ENCODE results near the gene ZNF76.

DNA sequence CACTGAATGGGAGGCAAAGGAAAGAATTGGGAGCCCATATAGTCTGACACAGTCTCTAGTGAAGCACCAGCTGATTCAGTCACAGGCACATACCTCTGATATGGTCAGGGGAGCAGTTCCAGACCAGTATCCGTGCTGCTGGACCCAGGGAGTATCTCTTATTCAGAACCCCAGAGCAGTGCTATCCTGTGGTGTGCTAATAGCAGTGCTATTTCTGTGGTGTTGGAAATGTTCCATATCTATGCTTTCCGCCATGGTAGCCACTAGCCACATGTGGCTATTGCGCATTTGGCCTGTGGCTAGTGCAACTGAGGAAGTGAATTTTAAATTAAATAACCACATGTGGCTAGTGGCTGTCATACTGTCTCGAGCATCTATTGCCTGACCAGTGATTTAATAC lies 34.8 kb upstream of the ZNF76 start:
- TF ChIP-seq CREB1 (IDR thresholded peaks at IDR 0.05; ENCODE audit: low read depth) (no peak), FOXM1 (IDR thresholded peaks at IDR 0.05; ENCODE audit: borderline replicate concordance, low read depth) (no peak), TCF12 (IDR thresholded peaks at IDR 0.05; ENCODE audit: low read depth) (no peak), RAD21 (IDR thresholded peaks at IDR 0.05; ENCODE audit: low read depth) (no peak), TAF1 (IDR thresholded peaks at IDR 0.05; ENCODE audit: low read depth) (no peak), NFIC (IDR thresholded peaks at IDR 0.05) (no peak), EP300 (IDR thresholded peaks at IDR 0.05; ENCODE audit: borderline replicate concordance) (no peak)
- TF ChIP-seq, protein P1, sequence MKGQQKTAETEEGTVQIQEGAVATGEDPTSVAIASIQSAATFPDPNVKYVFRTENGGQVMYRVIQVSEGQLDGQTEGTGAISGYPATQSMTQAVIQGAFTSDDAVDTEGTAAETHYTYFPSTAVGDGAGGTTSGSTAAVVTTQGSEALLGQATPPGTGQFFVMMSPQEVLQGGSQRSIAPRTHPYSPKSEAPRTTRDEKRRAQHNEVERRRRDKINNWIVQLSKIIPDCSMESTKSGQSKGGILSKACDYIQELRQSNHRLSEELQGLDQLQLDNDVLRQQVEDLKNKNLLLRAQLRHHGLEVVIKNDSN (IDR thresholded peaks at IDR 0.05): no peak
- TF ChIP-seq, protein P2, sequence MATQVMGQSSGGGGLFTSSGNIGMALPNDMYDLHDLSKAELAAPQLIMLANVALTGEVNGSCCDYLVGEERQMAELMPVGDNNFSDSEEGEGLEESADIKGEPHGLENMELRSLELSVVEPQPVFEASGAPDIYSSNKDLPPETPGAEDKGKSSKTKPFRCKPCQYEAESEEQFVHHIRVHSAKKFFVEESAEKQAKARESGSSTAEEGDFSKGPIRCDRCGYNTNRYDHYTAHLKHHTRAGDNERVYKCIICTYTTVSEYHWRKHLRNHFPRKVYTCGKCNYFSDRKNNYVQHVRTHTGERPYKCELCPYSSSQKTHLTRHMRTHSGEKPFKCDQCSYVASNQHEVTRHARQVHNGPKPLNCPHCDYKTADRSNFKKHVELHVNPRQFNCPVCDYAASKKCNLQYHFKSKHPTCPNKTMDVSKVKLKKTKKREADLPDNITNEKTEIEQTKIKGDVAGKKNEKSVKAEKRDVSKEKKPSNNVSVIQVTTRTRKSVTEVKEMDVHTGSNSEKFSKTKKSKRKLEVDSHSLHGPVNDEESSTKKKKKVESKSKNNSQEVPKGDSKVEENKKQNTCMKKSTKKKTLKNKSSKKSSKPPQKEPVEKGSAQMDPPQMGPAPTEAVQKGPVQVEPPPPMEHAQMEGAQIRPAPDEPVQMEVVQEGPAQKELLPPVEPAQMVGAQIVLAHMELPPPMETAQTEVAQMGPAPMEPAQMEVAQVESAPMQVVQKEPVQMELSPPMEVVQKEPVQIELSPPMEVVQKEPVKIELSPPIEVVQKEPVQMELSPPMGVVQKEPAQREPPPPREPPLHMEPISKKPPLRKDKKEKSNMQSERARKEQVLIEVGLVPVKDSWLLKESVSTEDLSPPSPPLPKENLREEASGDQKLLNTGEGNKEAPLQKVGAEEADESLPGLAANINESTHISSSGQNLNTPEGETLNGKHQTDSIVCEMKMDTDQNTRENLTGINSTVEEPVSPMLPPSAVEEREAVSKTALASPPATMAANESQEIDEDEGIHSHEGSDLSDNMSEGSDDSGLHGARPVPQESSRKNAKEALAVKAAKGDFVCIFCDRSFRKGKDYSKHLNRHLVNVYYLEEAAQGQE (IDR thresholded peaks at IDR 0.05; ENCODE audit: low read depth): no peak
